Transverse colon (tissue), 1 donor: ENCODE results near the gene UQCC2.

Source experiments
- EP300 ChIP-seq: sonication (generic); formaldehyde crosslinking; IDR thresholded peaks from one replicate; pipeline ENCODE4 v1.6.1; 2017; ENCODE audit warnings: antibody characterized with exemption, low read depth
- POLR2A ChIP-seq: fragments of 450-650 bp; IDR thresholded peaks from one replicate; pipeline ENCODE4 v1.6.1; 2016; ENCODE audit warnings: antibody characterized with exemption, mild to moderate bottlenecking, moderate library complexity

DNA sequence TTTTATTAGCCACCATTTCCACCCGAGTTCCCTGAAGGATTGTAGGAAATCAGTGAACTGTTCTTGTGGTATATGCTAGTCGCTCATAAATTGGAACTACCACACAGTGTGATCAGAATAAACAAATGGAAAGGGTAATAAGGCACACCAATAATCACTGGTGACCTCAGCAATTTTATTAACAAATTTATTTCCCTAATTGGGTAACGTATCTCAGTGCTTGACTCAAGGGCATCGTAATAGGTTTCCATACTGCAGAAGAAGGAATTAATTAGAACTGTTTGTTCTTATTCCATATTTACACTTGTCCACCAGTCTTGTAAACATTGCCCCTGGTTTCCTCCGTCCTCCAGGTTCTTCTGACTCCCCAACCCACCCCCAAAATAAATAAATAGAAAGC is 10.0 kb upstream of the UQCC2 start:
- TF ChIP-seq EP300 = no peak
- TF ChIP-seq POLR2A = no peak
